GM19328 (cell line): ENCODE measurements around the gene ZBED4.

Source experiments
- ATAC-seq: cut with Tn5 transposase; IDR thresholded peaks from one replicate; pipeline ENCODE4 v1.9.1; 2021; ENCODE audit warnings: mild to moderate bottlenecking, moderate library complexity; ENCODE audit not compliant: unreplicated experiment

Gene ZBED4

DNA sequence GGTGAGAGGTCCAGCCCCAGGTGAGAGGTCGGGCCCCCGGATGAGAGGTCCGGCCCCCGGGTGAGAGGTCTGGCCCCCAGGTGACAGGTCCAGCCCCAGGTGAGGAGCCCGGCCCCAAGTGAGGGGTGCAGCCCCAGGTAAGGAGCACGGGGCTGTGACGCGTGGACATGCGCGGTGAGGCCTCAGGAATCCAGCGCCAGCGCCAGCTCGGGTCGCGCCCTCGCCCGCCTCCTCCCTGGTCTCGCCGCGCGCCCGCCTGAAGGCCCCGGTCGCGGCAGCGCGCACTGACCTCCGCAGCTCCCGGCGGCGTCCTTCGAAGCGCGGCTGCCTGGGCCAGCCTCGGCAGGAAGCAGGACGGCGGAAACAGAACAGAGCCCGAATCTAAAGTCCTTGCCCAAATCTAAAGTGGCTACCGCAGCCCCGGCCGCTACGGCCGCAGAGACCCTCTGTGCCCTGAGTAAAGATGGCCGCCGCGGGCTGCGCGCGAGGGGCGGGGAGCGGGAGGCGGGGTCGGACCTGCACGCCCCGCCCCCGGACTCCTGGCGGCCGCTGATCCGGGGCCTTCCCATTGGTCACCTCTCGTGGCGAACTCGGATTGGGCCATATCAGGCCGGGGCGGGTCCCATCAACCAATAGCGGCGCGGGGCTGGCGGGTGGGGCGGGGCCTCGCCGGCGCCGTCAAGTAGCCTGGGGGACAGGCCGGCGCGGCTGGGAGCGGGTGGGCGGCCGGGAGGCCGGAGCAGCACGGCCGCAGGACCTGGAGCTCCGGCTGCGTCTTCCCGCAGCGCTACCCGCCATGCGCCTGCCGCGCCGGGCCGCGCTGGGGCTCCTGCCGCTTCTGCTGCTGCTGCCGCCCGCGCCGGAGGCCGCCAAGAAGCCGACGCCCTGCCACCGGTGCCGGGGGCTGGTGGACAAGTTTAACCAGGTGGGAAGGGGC, 64.6 kb downstream of the ZBED4 start, which contains the start of the genes ALG12 and CRELD2:
Gene ALG12, minus strand, starts transcription at position 465 of the 937 bp plus-strand sequence. CDS start 4,673 bp downstream, outside the sequence.
Gene CRELD2, plus strand, starts transcription at position 661 of the 937 bp plus-strand sequence. Its CDS starts 136 bp downstream, at position 797.
- peak; percentile 89 for ATAC-seq

DNA sequence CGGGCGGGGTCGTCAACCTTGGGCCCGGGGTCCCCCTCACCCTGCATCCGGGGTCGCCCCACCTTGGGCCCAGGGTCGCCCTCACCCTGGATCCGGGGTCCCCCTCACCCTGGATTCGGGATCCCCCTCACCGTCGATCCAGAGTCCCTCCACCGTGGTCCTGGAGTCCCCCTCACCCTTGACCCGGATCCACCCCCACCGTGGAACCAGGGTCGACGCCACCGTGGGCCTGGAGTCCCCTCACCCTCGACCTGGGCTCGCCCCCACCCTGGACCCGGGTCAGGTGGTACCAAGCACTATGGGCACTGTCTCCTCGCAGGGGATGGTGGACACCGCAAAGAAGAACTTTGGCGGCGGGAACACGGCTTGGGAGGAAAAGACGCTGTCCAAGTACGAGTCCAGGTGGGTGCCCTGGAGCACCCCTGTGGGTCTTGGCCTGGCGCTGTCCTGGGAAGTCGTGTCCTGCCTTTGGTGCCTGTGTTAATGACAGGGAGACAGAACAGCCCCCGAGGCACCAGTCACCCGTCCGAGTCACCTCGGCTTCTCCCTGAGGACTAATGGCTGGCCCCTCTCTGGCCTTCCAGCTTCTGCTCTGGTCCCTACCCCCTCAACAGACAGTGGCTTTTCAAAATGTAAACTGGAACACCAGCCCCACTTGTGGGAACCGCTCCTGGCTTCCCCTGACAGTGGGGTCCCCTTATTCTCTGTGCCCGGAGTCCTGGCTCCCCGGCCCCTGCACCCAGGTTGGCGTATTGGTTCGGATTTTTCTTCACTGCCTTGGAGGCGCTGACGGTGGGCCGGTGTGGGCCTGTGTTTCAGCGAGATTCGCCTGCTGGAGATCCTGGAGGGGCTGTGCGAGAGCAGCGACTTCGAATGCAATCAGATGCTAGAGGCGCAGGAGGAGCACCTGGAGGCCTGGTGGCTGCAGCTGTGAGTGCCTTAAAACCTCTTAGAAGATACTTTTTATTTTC, 65.6 kb downstream of the ZBED4 start:
- no peak for ATAC-seq

DNA sequence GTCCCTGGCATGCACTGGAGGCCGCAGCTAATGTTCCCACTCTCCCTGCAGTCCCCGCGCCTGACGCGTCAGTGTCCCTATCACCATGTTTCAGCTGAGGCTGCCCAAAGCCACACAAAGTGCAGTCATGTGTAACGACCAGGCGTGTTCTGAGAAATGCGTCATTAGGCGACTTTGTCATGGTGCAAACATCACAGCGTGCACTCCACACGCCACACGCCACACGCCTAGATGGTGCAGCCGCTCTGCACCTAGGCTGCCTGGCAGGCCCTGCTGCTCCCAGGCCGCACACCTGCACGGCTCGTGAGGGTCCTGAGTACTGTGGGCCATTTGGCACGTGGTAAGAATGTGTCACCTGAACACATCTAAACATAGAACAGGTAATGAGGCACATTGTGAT, 67.2 kb downstream of the ZBED4 start:
- ATAC-seq, result no peak

DNA sequence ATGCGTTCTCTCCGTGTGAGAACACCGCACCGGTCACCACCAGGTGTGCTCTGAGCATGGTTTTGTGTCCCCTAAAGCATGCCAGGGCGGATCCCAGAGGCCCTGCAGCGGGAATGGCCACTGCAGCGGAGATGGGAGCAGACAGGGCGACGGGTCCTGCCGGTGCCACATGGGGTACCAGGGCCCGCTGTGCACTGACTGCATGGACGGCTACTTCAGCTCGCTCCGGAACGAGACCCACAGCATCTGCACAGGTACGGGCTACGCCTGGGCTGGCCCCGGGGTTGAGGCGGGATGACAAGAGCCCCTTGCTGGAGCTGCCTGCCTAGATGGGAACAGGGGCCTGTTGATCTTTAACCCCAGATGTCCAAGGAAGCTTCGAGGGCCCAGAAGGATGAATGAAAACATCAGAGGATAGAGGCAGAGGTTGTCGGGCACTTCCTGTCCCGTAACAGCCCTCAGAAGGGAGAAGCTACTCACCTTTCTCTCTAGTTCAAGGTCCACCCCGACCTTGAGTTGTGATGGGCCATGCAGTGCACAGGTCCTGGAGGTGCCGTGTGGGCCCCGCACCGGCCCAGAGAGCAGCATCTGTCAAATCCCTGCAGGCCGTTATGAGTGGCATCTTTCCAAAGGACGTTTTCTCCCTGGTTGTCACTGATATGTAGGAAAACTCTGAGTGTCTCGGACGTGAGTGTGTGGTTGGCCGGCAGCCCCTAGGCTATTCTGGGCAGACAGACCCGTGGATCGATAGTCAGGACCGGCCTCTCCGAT, 68.0 kb downstream of the ZBED4 start:
- no peak for ATAC-seq

DNA sequence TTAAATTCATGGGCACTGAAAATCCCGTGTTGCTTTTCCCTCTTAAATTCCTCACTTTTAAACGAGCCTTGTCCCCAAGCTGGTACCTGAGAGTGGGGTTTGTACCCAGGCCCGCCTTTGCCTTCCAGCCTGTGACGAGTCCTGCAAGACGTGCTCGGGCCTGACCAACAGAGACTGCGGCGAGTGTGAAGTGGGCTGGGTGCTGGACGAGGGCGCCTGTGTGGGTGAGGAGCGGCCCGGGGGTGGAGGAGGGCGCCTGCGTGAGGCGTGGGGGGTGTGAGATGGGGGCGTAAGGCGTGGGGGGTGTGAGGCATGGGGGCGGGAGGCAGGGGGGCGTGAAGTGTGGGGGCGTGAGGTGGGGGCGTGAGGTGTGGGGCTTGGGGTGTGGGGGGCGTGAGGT, 68.8 kb downstream of the ZBED4 start:
- ATAC-seq, result no peak

GRCh38 chr22:49922926-49923325, 69.3 kb downstream of the ZBED4 start:
- ATAC-seq, result no peak

DNA sequence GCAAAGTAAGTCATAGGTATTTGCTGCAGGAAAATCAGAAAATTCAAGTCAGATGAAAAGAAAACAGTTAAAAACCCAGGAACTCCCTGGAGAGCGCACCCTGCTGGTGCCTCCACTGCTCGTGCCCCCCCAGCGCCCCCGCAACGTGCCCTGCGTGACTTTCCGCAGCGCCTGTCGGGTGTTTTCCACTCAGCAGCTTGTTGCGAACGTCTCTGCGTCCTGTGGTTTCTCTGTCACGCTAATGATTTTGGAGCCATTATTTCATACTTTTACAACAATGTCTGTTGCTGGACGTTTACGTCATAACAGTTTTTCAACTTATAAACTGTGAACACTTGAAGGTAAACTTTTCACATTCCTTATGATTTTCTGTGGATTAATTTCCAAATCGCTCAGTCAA, 69.8 kb downstream of the ZBED4 start:
- no peak for ATAC-seq

DNA sequence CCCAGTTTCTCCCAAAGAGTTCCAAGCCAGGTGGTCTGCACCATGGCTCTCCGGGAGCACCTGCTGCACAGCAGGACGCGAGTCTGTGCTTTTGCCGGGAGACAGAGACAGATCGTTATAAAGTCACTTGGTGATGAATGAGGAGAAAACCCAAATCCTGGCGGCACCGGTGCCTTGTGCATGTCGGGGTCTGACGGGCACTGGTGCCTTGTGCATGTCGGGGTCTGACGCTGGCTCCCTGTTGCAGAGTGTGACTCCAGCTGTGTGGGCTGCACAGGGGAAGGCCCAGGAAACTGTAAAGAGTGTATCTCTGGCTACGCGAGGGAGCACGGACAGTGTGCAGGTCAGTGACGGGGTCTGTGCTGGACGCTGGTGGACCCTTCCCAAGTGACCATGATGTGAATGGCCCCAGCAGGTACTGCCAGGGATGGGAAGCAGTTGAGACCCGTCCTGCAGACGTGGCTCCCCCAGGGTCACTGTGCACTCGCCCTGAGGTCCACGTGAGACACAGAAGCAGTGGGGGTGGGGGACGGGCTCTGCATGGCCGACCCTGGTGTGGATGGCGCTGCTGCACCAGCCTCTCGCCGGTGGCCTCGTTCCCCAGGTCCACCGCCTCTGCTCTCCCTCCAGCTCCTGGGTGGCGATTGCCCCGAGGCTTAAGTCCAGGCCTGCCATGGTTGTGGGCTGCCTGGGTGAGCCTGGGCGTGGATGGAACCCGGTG, 70.6 kb downstream of the ZBED4 start:
- no peak for ATAC-seq

DNA sequence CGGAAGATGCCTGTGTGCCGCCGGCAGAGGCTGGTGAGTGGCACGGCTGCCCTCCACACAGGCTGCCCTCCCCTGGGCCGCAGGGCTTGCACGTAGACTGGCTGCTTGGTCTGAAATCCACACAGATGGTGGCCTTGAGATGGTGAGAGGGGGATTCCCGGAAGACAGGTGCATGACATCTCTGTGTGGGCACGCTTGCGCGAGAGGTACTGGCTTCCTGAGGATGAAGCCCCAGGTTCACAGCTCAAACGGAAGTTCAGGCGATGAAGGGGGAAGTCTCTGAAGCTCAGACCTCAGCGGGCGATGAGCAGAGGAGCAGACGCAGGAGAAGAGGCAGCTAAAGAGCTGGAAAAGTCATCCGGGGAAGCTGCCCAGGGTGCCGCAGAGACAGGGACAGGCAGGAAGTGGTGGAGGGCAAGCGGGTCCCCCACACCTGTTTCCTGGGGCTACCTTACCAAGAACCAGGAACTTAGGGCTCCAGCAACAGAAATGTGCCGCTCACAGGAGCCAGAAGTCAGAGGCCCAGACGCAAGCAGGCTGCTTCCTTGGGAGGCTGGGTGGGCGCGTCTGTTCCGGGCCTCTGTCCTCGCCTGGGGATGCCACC, 72.0 kb downstream of the ZBED4 start:
- ATAC-seq, result no peak

DNA sequence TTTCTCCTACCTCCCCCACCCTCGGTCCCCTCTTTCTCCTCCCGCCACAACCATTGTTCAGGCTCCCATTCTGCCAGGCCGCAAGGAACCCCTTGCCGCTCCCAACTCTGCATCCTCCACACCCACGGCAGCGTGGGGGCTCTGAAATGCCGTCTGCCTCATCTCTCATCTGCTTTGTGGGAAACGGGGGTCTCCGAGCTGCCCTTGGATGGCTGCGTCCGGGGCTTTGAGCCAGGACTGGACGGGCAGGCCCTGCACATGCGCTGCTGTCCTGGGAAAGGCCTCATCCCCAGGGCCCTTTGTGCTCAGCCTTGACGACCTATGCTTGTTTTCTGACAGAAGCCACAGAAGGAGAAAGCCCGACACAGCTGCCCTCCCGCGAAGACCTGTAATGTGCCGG, 73.3 kb downstream of the ZBED4 start:
- no peak for ATAC-seq

GRCh38 chr22:49927483-49928184, 74.0 kb downstream of the ZBED4 start:
- ATAC-seq, result no peak

DNA sequence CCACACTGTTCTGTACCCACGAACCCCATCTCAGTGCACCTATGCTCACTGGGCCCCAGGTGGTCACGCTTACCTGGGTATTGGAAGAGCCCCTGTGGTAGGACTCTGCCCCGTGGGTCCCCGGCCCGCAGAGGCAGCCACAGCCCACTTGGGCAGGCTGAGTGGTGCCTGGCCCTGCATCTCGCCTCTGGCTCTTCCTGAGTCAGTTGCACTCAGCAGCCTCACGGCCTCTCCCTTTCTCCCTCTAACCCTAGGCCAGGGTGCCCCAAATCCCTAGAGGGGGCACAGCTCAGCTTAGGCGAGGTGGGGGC, 74.5 kb downstream of the ZBED4 start:
- ATAC-seq, result no peak

GRCh38 chr22:49928555-49929210, 75.0 kb downstream of the ZBED4 start:
- ATAC-seq, result no peak

GRCh38 chr22:49929211-49929979, 75.8 kb downstream of the ZBED4 start:
- ATAC-seq, result no peak

DNA sequence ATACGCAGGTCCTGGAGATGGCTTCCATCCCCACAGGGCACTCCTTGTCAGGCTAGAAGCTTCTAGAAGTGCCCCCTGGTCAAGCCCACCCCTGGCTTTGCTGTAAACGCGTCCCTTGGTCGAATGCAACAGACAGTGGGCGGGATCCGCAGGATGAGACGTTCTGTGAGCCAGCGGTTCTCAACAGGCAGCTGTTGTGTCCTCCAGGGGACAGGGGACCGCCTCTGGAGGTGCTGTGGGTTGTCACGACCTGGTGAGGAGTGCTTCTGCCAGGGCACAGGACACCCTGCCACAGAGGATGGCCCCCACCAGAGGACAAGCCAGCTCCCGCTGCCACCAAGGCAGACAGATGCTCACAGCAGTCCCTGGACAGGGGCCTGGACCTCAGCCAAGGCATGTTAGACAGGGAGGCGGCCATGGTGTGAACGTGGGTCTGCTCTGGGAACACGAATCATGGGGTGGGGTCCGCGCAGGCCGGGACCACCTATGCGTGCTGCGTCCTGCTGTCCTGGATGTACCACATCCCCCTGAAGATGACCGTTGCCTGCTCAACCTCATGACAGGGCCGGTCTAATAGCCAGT, 76.4 kb downstream of the ZBED4 start:
- no peak for ATAC-seq

DNA sequence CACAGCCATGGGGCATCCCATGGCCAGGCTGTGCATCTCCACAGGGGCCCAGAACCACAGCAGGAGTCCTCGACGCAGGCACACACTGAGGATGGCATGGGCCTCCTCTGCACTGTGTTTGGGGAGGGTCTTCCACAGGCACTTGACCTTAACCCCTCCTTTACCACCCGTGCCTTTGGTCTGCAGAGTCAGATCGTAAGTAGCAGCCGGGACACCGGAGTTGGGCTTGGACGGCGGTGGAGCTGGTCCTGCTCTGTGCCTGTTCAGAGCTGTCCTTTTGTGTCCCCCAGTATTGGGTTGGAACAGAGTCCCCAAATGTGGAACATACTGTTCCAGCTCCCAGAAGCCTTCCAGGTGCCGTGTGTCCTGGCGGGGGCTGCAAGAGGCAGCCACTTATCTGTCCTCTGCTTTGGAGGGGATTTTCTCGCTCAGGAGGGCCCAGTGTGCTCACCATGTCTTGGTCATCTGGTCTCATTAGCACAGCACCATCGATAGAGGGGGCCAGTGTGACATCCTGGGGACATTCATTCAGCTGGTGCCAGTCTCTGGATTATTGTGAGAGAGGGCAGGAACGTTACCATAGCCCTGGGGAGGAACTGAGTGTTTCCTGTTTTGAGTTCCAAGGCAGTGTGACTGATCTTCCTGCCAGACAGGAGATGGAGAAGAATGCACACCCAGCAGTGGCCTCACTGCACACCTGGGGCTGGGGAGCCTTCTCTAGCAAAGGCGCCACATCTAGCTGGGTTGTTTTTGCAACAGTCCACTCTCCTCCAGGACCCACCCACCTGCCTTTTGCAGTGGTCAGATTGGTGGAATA, 77.2 kb downstream of the ZBED4 start:
- no peak for ATAC-seq
